Brain pericyte (primary cell): Measurements from ENCODE around the gene INPPL1.

Experiments
- DNase-seq: peaks from one replicate; pipeline ENCODE4 v3.0.0-alpha.2; 2012; ENCODE audit warnings: low read depth, low spot score

INPPL1 gene

DNA sequence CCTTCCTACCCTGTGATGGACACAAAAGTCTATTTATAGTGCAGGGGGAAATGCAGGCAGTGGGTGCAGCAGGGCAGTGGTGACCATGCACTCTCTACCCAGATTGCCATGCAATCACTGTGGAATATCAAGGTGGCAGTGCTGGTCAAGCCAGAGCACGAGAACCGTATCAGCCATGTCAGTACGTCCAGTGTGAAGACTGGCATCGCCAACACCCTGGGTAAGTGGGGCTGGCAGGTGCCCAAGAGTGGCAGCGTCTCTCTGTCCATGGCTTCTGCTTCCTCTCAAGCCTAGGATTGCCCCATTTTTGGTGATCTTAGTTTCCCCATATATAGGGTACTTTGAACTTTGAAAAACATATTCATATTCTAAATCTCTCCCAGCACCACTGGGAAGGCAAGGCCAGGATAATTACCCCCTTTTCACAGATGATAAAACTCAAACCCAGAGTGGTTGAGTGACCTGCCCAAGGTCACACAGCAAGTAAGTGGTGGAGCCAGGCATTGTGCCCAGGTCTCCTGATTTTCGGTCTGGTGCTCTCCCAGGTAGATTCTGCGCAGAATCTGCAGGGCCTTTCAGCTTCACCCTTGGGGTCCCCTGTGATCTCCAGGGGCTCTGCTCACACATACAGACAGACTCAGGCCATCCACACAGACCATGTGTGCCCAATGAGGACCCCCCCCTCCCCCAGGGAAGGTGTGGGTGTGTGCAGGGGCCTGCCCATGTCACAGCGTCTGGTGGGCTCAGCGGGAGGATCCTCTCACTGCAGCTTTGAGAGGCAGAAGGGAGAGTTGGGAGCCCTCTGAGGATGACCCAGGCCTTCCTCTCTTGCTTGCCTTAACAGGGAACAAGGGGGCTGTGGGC, 7.1 kb downstream of the INPPL1 start:
- no peak for DNase-seq

- DNase-seq: no peak
Observed at GRCh38 chr11:72232260-72233055, 7.9 kb downstream of the INPPL1 start.

- DNase-seq: no peak
Observed at GRCh38 chr11:72233056-72233772, 8.6 kb downstream of the INPPL1 start.

GRCh38 chr11:72233773-72234513, 9.4 kb downstream of the INPPL1 start:
- DNase-seq: no peak

DNA sequence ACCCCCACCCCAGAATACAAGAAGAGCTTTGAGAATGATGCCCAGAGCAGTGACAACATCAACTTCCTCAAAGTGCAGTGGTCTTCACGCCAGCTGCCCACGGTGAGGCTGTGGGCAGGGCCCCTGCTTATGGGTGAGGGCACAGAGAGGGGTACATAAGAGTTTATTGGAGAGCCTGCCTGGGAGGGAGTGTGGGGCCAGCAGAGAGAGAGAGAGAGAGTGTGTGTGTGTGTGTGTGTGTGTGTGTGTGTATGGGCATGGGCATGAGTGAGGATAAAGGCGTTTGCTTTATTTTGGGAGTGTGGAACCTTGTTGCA, 9.9 kb downstream of the INPPL1 start:
- DNase-seq: no peak

- no peak for DNase-seq
Observed at GRCh38 chr11:72234920-72235319, 10.4 kb downstream of the INPPL1 start.

GRCh38 chr11:72235351-72236057, 10.9 kb downstream of the INPPL1 start:
- DNase-seq: no peak

GRCh38 chr11:72236083-72236697, 11.6 kb downstream of the INPPL1 start:
- no peak for DNase-seq

GRCh38 chr11:72236774-72237111, 12.2 kb downstream of the INPPL1 start:
- no peak for DNase-seq

DNA sequence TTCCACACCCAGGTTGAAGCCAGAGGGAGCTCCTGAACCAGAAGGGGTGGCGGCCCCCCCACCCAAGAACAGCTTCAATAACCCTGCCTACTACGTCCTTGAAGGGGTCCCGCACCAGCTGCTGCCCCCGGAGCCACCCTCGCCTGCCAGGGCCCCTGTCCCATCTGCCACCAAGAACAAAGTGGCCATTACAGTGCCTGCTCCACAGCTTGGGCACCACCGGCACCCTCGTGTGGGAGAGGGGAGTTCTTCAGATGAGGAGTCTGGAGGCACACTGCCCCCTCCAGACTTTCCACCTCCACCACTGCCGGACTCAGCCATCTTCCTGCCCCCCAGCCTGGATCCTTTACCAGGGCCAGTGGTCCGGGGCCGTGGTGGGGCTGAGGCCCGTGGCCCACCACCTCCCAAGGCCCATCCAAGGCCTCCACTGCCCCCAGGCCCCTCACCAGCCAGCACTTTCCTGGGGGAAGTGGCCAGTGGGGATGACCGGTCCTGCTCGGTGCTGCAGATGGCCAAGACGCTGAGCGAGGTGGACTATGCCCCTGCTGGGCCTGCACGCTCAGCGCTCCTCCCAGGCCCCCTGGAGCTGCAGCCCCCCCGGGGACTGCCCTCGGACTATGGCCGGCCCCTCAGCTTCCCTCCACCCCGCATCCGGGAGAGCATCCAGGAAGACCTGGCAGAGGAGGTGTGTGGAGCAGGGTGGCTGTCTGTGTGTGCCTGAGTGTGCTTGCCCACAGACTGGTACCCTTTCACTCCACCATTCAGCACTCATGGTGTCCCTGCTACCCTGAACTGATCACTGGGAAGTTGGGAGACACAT, 12.8 kb downstream of the INPPL1 start:
- DNase-seq: no peak

GRCh38 chr11:72238040-72238450, 13.5 kb downstream of the INPPL1 start:
- DNase-seq: no peak

DNA sequence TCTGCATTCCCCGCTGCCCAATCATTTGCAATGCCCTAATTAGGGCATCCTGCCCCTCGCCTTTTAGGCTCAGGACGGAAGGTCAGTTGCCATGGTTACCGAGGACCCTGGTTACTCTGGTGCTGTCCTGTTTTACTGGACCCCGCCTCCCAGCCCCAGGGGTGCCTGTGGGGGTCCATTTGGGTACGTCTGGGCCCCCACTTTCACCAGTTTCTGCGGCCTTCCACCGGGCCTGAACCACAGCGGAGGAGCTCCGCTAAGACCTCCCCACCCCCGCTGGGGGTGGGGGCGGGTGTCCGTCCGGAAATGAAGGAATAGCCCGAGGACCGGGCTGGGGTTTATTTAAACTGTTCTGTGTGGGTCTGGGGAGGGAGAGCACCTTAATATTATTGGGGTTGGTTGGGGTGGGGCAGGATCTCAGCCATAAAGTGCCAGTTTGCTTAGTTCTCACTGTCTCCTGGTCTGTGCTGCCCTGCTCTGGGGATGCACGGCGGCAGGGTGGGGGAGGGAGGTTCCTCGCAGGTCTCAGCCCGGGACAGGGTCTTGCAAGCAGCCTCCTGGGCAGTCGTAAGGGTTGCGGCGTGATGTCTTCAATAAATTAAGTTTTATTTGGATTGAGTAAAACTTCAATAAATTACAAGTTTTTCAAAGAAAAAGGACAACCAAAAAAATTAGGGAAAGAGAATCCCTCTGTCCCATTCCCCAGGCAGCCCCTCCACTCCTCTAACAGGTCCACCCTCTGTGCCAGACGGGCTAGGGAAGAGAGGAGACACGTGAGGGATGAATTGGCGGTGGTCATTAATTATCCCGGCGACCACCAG, 14.1 kb downstream of the INPPL1 start:
- no peak for DNase-seq

- DNase-seq: no peak
Observed at GRCh38 chr11:72239313-72239848, 14.8 kb downstream of the INPPL1 start.

DNA sequence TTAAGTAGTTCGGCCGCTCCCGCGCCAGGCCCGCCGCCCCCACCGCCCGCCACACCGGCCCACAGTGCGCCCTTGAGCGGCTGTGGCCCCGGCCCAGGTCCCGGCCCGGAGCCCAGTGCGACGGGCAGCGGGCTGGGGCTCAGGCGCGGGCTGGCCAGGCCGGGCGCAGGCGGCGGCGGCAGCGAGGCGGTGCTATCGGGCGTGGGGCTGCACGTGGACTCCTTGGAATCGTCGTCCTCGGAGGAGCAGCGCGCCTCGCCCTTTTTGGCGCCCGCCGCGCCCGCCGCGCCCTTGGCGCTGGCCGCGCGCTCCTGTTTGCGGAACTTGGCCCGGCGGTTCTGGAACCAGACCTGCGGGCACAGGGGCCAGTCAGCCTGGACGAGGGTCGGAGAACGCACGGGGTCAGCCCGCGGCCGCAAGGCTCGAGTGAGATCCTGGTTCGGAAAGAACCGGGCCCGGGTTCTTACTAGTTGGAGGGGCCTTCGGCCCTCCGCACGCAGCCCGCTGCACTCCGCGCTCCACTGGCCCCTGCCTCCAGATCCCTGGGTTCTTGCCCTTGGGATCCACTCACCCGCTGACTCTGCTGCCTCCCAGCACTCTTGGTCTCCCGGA, 15.4 kb downstream of the INPPL1 start:
- DNase-seq: no peak

- no peak for DNase-seq
Observed at GRCh38 chr11:72240461-72241290, 16.1 kb downstream of the INPPL1 start.

- no peak for DNase-seq
Observed at GRCh38 chr11:72241291-72241781, 16.8 kb downstream of the INPPL1 start.

GRCh38 chr11:72242141-72242540, 17.6 kb downstream of the INPPL1 start:
- DNase-seq: no peak
